Suppressor macrophage treated with lipopolysaccharide for 1 hour (primary cell): ENCODE results near the gene LPCAT2.

ENCODE experiments used
- DNase-seq, 3 donors: peaks; one replicate each; pipeline ENCODE4 v3.0.0-alpha.2; 2020 to 2022

The LPCAT2 gene

DNA sequence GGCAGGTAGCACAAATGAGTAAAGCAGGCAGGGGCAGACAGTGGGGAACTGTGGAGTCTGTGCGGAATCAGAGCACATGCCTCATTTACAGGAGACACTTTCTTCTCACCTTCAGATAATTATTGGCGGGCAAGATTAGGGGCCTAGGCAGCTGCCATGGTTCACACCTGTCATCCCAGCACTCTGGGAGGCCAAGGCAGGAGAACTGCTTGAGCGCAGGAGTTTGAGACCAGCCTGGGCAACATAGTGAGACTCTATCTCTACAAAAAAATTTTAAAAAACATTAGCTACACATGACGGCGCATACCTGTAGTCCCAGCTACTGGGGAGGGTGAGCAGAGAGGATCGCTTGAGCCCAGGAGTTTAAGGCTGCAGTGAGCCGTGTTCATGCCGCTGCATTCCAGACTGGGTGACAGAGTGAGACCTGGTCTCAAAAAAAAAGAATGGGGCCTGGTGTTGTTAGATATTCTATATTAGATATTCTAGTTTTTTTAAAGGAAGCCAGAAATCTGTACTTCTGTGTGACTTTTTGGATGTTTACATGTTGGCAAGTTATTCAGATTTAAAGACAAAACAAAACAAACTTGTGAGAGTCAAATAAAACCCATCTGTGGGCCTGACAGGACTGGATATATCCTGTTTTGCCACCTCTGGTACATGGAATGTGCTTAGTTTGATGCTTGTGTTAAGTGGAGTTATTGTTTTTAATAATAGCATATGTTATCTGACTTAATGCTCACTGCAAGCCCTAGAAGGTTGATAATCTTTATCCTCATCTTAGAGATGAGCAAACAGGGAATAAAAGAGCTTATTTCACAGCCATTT, 4.9 kb upstream of the LPCAT2 start:
- DNase-seq, result no peak

DNA sequence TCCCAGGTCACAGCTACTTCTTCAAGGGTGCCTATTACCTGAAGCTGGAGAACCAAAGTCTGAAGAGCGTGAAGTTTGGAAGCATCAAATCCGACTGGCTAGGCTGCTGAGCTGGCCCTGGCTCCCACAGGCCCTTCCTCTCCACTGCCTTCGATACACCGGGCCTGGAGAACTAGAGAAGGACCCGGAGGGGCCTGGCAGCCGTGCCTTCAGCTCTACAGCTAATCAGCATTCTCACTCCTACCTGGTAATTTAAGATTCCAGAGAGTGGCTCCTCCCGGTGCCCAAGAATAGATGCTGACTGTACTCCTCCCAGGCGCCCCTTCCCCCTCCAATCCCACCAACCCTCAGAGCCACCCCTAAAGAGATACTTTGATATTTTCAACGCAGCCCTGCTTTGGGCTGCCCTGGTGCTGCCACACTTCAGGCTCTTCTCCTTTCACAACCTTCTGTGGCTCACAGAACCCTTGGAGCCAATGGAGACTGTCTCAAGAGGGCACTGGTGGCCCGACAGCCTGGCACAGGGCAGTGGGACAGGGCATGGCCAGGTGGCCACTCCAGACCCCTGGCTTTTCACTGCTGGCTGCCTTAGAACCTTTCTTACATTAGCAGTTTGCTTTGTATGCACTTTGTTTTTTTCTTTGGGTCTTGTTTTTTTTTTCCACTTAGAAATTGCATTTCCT, 3.4 kb upstream of the LPCAT2 start:
- no peak for DNase-seq

DNA sequence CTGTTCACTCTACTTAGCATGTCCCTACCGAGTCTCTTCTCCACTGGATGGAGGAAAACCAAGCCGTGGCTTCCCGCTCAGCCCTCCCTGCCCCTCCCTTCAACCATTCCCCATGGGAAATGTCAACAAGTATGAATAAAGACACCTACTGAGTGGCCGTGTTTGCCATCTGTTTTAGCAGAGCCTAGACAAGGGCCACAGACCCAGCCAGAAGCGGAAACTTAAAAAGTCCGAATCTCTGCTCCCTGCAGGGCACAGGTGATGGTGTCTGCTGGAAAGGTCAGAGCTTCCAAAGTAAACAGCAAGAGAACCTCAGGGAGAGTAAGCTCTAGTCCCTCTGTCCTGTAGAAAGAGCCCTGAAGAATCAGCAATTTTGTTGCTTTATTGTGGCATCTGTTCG, 2.8 kb upstream of the LPCAT2 start:
- DNase-seq, result peak in 1 of 3 donors; percentile 32

DNA sequence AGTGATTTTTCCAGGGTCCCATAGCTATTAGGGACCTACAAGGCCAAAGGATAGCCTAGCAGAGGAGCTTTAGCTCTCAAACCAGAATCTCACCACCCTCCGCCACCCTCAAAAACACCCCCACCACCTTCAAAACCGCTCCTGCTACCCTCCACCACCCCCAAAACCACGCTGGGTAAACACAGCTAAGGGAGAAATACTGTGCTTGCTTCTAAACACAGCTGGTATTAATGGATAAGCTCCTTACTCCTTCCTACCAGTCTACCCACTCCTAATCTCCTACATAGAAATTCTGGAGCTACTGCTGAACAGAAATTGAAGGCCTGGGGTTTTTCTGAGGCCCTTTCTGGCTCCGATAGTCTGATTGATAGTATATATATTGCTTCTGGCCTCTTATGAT, 2.2 kb upstream of the LPCAT2 start:
- DNase-seq, result no peak

DNA sequence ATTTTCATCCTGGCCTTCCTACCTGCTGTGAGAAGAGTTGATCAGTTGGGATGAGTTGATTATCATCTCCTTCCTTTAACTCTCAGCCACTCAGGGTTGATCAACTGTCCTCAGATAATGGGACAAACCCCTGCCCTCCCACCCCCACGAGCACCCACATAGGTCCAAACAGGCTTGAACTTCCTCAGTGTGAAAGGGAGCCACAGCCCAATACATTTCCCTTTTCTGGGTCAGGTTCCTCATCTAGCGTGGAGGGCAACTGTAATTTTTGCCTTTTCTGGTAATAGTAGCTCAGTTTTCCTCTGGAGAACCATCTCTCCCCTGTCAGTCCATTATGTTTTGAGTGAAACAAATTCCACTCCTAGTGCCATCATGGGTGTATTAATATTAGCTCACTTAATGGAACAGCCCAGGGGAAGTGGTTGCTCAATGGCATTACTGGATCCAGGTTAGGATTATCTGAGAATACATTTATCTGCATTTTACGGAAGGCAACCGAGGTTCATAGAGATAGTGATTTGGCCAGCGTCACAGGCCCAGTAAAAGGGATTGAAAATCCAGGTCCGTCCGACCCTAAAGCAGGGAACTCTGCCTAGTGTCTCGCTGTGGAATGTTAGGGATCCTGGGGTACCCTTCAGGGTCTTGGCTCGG, 476 bp upstream of the LPCAT2 start:
- peak; percentile 75 to 80 (median 79) for DNase-seq

DNA sequence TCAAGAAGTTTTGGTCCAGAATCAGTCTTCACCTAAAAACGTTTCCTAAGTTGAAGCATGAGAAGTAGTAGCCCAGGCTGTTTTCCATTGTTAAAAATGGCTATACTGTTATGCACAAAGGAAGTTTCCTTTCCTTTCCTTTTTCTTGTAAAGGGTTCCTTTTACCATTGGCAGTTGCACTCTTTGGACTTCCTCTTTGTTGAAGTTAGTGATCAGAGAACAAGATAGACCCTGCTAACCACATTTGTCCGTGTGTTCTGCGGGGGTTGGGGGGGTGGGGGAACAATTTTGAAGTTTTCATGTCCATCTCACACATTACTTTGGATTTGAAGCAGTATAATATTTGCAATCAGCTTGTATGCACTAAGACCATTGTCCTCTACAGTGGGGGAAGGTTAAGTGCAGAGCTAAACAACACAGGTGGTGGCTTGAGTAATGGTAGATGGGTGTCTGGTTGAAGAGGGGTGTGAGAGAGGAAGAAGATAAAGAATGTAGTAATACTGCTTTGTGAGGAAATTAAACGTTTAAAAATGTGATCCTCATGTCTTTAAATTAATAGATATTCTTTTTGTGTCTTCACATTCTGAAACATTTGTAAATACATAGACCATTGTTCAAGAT, 1.4 kb downstream of the LPCAT2 start:
- peak; percentile 27 to 66 (median 50) for DNase-seq

DNA sequence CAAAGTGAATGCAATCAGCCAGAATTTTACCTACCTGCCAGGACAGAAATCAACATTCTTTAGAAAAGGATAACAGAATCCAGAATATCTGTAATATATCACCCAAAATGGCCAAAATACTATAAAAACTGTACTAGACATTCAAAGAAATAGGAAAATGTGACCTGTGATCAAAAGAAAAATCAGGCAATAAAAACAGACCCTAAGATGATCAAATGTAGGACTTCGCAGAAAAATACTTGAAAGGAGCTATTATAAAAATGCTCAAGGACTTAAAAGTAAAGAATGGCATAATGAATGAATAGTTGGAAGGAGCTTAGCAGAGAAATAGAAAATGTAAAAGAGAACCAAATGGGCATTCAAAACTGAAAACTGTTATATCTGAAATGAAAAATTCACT, 4.1 kb downstream of the LPCAT2 start:
- DNase-seq, result no peak

DNA sequence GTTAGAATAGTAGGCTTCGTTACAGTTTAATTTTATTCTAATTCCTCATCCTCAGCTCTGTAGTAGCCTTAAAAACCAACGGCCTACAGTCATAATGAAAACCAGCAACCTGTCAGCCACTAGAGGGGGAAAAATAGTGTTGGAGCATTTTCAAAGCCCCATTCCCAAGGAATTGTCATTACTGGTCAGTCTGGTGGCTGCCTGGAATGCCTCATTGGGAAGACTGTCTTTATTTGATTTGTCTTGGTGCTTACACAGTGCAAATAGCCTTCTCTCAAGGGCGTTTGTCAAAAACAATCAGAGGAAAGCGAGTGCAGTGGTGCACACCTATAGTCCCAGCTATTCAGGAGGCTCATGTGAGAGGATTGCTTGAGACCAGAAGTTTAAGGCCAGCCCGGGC, 4.7 kb downstream of the LPCAT2 start:
- DNase-seq, result no peak

DNA sequence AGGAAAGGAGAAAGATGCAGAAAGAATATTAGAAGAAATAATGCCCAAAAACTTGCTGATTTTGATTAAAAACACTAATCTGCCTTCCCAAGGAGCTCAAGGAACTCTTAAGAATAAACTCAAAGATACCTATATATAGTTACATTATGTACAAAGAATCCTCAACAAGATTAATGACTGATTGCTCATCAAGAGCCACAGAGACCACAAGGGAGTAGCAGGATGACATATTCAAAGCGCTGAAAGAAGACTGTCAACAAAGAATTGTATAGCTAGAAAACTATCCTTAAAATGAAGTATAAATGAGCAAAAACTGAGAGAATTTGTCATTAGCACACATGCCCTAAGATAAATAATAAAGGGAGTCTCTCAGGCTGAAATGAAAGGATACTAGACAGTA, 6.2 kb downstream of the LPCAT2 start:
- DNase-seq, result no peak

DNA sequence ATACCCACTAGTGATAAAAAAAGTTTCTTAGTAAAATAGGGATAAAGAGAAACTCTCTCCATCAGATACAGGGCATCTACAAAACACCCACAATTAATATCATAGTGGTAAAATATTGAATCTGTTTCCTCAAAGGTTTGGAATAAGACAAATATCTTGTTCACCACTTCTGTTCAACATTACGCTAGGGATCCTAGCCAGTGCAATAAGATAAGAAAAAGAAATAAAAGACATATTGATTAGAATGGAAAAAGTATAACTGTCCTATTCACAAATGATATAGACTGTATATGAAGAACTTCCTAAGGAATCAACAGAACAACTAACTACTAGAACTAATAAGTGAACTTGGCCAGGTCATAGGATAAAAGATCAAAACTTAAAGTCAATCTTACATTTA, 12.9 kb downstream of the LPCAT2 start:
- no peak for DNase-seq

DNA sequence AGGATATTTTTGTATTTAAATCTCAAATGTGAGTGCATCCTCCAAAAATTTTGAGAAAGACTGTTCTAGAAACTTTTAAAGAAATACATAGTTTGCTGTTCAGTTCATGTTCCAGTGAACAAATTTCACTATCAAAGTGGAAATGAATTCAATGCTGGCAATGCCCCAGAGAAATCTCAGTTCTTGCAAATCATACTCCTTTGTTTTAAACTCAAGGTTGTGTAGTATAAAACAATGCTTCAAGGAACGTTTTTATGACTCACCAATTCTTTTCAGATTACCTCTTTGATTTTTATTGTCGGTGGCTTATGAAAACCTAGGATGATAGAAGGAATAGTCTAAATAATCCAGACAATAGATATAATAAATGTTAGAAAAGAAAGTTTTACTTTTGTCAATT, 17.6 kb downstream of the LPCAT2 start:
- DNase-seq, result no peak

DNA sequence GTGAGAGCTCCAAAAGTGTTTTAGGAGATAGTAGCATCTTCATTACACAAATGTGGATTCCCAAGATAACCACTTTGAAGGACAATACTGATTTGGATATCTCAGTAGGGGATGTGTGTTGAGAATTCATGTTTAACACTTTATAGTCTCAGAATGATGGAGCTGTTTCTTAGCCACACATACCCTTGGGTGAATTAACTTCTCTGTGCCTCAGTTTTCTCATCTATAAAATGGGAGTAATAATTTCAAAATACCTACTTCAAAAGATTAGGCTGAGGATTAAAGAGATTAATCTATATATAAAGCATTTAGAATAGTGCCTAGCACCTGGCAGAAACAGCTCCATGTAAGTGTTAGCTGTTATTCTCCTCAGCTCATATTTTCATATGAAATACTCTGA, 19.0 kb downstream of the LPCAT2 start:
- DNase-seq, result no peak

DNA sequence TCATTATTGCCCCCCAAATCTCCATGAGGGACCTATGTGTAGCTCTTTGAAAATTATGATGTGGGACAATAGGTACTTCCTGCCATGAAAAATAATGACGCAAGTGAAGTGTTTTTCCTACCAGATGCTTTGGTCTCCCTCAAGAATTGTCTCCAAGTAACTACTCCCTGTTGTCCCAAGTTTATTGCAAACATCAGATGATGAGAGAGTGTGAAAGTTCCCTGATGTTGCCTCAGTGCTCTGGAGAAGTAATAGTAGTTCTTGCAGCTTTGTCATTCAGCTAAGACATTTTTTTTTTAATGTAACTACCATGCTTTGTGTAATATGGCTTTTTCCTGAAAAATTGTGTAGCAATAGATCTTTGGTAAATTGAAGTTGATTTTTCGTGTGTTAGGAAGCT, 20.1 kb downstream of the LPCAT2 start:
- no peak for DNase-seq

DNA sequence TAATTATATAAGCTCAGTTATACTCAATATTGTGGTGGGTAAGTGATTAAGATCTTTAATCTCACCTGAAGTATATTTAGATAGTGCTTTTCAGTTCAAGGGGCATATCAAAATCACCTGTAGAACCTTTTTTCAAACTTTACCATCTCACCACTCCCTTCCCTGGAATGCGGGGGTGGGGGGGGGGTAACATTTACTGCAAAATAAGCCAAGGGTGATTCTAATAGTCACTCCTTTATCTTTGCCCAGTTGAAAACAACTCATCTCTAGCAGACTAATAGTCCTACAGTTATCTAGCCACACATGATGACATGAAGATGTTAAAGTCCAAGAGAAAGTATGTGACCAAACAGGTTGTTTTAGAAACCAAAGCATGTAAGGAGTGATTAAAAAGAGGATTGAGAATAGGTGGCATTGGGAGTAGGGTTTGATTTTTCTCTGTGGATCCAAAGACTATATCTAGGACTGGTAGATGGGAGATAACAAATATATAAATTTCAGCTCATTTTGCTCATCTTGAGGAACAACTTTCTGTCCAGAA, 21.5 kb downstream of the LPCAT2 start:
- DNase-seq, result no peak

DNA sequence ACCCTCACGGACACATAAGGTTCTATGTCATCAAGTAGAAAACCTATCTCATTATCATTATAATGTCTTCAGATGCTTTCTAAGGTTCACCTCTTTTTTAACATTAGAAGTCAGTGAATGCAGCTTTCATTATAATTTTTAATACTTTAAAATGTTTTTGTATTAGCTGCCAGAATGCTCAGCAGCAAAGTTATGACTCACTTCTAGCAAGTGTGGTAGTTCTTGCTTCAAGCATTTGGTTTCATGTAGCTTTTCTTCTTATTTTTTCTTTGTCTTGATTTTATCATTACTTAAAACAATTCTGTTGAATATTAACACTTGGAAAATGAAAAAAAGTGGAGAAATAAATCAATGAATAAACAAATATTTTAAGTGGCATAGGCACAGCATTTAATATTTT, 23.4 kb downstream of the LPCAT2 start:
- no peak for DNase-seq

DNA sequence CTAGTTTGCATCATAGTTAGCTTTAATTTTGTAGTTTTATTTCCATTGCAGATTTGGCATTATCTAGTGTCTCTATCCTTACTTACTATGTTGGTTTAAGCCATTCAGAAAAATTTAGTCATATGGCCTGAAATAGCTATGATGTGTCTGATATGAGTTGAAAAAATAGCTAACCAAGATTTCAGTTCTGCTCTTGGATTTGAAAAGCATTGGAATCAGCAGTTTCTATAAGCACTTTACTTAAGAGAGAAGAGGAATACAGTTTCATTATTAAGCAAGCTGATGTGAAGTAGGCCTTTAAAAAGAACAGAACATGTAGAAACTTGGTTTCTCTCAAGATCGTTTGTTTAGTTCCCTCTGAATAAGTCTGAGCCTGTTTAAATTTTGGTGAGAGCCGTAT, 25.9 kb downstream of the LPCAT2 start:
- peak; percentile 42 to 82 (median 79) for DNase-seq

DNA sequence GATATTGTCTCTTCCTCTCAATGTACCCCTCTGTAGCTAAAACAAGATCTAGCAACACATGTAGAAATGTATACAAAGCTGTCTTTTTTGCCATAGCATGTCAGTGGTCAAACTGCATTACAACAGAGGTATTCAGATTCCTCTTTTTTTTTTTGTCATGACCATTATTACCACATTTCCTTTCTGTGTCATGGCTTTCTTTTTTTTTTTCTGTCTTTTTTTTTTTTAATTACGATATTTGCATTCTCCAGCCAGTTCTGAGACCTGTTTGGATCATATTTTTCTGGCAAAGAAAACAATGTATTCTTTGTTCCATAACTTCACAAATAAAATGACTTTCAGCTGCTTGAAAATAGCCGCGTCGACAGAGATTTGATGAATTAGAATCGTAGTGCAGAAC, 30.2 kb downstream of the LPCAT2 start:
- DNase-seq, result peak; percentile 38 to 79 (median 78)

DNA sequence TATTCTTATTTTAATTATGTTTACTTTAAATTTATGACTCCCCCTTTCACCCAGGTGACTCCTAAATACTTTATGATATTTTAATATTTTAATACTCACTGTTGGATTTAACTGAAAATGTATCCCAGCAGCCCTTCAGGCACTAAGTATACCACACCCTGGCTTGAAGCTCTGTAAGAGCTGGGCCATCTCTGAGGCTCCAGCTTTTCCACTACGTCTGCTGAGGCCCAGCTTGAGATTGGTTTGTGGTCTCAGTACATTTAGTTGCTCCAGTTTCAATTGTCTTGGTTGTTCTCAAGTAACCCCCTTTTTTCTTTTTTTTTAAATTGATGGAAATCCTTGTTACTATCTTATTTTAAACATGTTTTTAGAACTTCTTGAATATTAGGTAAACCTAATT, 30.6 kb downstream of the LPCAT2 start:
- DNase-seq, result no peak

DNA sequence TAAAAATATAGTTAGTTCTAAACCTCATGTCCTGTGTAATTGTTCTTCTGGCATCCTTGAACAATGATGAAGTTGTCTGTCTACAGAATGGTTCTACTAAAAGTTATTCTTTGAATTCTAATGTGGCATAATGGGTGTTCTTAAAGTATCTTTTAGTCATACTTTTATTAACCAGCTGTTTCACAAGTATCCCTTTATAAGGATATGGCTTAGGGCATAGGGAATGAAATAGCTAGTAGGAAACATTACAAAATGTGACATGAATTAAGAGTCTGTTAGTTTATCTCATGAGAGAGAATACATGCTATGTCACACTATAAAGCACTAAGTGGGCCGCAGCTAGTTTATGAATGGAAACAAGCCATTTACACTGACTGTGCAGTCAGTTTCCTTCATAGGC, 31.3 kb downstream of the LPCAT2 start:
- DNase-seq, result no peak

DNA sequence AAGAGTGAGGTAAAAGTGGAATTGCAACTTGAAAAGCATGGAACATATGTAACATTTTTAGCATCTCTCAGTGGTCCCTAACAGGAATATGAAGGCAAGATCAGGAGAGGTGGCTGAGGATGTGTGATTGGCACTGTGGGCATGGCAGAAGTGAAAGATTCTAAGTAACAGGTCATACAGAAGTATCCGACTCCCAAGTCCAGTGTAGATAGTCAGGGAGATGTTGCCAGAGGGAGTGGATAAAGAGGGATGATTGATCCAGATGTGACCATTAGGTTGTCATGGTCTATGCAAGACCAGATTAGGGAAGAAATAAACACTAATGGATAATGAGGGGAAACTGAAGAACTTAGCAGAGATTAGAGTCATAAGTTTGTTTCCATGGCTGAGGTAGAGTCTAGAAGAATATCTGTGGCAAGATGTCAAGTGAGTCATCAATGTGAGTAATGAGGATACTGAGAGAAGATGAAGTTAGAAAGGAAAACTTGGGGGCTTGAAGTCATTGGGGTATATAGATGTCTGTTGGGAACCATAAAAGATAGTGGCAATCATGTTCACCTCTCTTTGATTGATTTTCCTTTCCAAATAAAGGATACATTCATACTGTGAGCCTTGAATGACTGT, 33.7 kb downstream of the LPCAT2 start:
- peak; percentile 23 to 70 (median 66) for DNase-seq

DNA sequence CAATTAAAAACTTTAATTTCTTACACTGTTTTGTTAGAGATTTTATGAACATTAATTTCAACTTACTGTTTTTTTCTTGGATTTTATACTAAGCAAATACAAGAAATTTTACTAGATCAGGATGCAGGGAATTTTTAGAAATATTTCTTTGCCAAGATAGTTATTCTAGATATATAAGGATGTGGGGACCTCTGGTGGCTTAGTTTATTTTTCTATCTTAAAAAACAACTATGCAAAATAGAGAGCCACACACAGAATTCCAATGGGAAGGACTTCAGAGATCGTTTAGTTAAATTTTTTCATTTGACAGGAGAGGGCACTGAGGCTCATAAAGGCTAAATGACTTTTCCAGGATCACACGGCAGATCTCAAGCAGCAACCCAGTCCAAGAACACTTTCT, 34.6 kb downstream of the LPCAT2 start:
- DNase-seq, result peak; percentile 36 to 57 (median 52)

DNA sequence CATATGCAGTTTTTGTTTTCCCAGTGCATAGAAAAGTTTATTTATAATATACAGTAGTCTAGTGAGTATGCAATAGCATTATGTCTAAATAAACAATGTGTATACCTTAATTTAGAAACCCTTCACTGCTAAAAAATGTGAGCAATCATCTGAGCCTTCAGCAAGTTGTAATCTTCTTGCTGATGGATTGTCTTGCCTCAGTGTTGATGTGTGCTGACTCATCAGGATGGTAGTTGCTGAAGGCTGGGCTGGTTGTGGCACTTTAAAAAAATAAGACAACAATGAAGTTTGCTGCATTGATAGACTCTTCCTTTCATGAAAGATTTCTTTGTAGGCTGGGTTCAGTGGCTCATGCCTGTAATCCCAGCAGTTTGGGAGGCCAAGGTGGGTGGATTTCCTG, 43.7 kb downstream of the LPCAT2 start:
- no peak for DNase-seq

DNA sequence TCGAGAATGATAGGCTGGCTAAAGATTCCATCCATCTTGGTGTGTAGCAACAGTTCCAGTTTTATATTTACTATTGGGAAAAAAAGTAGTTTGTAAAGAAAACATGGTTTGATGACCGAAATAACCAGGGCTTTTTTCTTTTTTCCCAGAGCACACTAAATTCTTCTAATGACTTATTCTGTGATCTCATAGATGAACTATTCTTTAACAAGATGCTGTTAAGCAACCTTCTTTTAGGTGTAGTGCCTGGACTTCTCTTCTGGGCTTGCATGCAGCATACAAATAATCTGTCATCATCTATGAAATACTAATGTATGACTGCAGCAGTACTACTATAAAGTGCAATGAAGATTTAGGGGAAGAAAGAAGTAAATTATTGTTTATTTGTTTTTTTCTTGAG, 46.6 kb downstream of the LPCAT2 start:
- no peak for DNase-seq
